Panc1 (cell line): ENCODE measurements around the gene CRABP1. TPM values are rescaled to one million over a fixed set of nuclear protein-coding genes. Genes with fewer than 3 reads are reported as not detected.

ENCODE experiments used
- ATAC-seq: fragments of 200-7000 bp; cut with Tn5 transposase; 2 replicates; pipeline ENCODE4 v1.9.1; 2020; ENCODE audit warnings: mild to moderate bottlenecking, moderate library complexity
- BruUV-seq: library from RNA; stranded (reverse); fragments of 400-500 nt; replicated peaks from 2 replicates; lab custom pipeline; 2021; lab: Mats Ljungman, UMichigan
- CTCF ChIA-PET: fragments of 300-600 bp; sonication (Branson Sonifier 250); formaldehyde crosslinking; loops from one replicate; lab custom pipeline; 2022; ENCODE audit warnings: antibody characterized with exemption; lab: Charles Lee
- POLR2A ChIA-PET: fragments of 300-600 bp; sonication (Branson Sonifier 250); formaldehyde crosslinking; loops from one replicate; lab custom pipeline; 2022; ENCODE audit warnings: antibody characterized with exemption; lab: Charles Lee
- DNase-seq: peaks from one replicate; pipeline ENCODE4 v3.0.0-alpha.2; 2010; ENCODE audit warnings: low read depth, low spot score
- H3K27ac ChIP-seq: 2 replicates; pipeline ENCODE4 v1.5.1; 2011; ENCODE audit warnings: mild to moderate bottlenecking, low read length, inconsistent platforms
- H3K27me3 ChIP-seq: fragments of 200-500 bp; sonication (Bioruptor generic); 2 replicates; pipeline ENCODE4 v1.6.0; 2014; ENCODE audit warnings: low read length, inconsistent platforms; ENCODE audit not compliant: control insufficient read depth, insufficient read depth
- H3K36me3 ChIP-seq: fragments of 200-500 bp; sonication (Bioruptor generic); 2 replicates; pipeline ENCODE4 v1.5.1; 2014; ENCODE audit warnings: inconsistent platforms, mild to moderate bottlenecking, low read length, moderate library complexity; ENCODE audit not compliant: control insufficient read depth, insufficient read depth
- H3K4me1 ChIP-seq: 2 replicates; pipeline ENCODE4 v1.5.1; 2011; ENCODE audit warnings: inconsistent platforms, mild to moderate bottlenecking, low read length, moderate library complexity; ENCODE audit not compliant: control insufficient read depth, insufficient read depth
- H3K4me3 ChIP-seq, 2 experiments: 2 replicates each; pipeline ENCODE4 v1.5.1; 2011 to 2012; ENCODE audit warnings: low read depth in 2 of 2, low read length in 2 of 2, mild to moderate bottlenecking in 2 of 2, inconsistent platforms in 1 of 2, moderate library complexity in 1 of 2
- H3K9me3 ChIP-seq: fragments of 200-500 bp; sonication (Bioruptor generic); 2 replicates; pipeline ENCODE4 v1.5.1; 2014; ENCODE audit warnings: low read depth, mild to moderate bottlenecking, inconsistent platforms, low read length, moderate library complexity; ENCODE audit not compliant: control insufficient read depth, insufficient read depth
- POLR2AphosphoS5 ChIP-seq: IDR thresholded peaks from 2 replicates; pipeline ENCODE4 v1.6.1; 2012; ENCODE audit warnings: mild to moderate bottlenecking, low read depth, low read length, moderate library complexity
- SIN3A ChIP-seq: IDR thresholded peaks from 2 replicates; pipeline ENCODE4 v1.6.1; 2012; ENCODE audit warnings: low read depth, mild to moderate bottlenecking, low read length, moderate library complexity, borderline replicate concordance; ENCODE audit not compliant: insufficient read depth
- TCF7L2 ChIP-seq: IDR thresholded peaks from 2 replicates; pipeline ENCODE4 v1.6.1; 2011; ENCODE audit warnings: mild to moderate bottlenecking, low read depth, low read length, inconsistent platforms
- in situ Hi-C: cut with HindIII; loops from 2 replicates; pipeline ENCODE4 v1.10.0; 2016; ENCODE audit warnings: low sequenced_read_pairs, low pct_unique_long_range_greater_than_20kb
- intact Hi-C: fragments of 100-400 bp; cut with micrococcal nuclease; formaldehyde crosslinking; loops from one replicate; pipeline ENCODE4 v1.10.0; 2022; ENCODE audit not compliant: unreplicated experiment
- total RNA-seq: library from RNA; stranded (reverse); gene quantifications from one replicate; pipeline ENCODE4 v1.2.1, GENCODE V29; 2021; ENCODE audit not compliant: unreplicated experiment
- TF ChIP-seq, protein P1 (sequence below), 2 experiments: IDR thresholded peaks; 2 replicates each; pipeline ENCODE4 v1.6.1; 2011 to 2012; ENCODE audit warnings: low read depth in 2 of 2, control low read depth in 1 of 2, low read length in 1 of 2, mild to moderate bottlenecking in 1 of 2, moderate library complexity in 1 of 2; ENCODE audit not compliant: insufficient read depth in 1 of 2
- TF ChIP-seq, protein P2 (sequence below): fragments of 450-650 bp; IDR thresholded peaks from 2 replicates; pipeline ENCODE4 v1.5.1; 2017; ENCODE audit warnings: mild to moderate bottlenecking

Gene CRABP1
- total RNA-seq, 1 experiment from 2014 or later: 6.7 TPM

DNA sequence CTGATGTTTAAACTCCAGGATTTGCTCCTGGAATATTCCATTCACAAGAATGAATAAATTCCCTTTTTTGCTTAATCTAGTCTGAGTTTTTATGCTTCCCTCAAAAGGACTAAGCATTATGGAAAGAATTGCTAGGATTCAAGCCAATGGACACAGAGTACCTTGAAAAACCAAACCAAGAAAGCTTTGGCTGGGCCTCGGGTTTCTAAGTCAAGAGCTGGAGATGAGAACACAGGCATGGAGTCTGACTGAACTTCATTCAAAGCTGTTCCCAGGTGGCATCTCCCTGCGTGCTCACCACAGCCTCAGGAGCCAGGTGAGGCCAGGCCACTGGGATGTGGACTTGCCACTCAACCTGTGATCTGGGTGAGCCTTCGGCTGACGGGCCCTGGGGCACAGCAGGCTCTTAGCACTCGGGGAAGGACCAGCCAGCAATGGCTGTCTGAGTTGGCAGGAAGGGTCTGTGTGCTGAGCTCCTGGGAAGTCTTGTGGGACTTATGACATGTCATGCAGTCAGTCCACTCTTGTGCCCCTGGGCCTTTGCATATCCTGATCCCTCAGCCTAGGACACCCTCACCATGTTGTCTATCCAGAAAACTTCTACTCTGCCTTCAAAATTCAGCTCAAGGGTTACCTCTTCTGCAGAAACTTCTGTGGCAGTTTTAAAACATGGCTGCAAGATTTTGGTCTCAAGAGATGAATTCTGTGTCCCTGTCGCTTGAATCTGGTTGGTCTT lies 21.8 kb downstream of the CRABP1 start:
- Histone ChIP-seq H3K9me3 (no peaks in the 10 kb centered on the region), H3K27ac (no peak overlapping the region), H3K4me1 (no peaks in the 10 kb centered on the region), H3K36me3 (no peaks in the 10 kb centered on the region), H3K4me3 (no peak overlapping the region), H3K27me3 (peaks cover 14% of the 10 kb centered on the region)
- DNase-seq (no peak), ATAC-seq (no peak)
- ChIA-PET CTCF (no interaction called here), POLR2A (no interaction called here)
- TF ChIP-seq TCF7L2 (no peak), POLR2AphosphoS5 (no peak), SIN3A (no peak)
- TF ChIP-seq, protein P1, sequence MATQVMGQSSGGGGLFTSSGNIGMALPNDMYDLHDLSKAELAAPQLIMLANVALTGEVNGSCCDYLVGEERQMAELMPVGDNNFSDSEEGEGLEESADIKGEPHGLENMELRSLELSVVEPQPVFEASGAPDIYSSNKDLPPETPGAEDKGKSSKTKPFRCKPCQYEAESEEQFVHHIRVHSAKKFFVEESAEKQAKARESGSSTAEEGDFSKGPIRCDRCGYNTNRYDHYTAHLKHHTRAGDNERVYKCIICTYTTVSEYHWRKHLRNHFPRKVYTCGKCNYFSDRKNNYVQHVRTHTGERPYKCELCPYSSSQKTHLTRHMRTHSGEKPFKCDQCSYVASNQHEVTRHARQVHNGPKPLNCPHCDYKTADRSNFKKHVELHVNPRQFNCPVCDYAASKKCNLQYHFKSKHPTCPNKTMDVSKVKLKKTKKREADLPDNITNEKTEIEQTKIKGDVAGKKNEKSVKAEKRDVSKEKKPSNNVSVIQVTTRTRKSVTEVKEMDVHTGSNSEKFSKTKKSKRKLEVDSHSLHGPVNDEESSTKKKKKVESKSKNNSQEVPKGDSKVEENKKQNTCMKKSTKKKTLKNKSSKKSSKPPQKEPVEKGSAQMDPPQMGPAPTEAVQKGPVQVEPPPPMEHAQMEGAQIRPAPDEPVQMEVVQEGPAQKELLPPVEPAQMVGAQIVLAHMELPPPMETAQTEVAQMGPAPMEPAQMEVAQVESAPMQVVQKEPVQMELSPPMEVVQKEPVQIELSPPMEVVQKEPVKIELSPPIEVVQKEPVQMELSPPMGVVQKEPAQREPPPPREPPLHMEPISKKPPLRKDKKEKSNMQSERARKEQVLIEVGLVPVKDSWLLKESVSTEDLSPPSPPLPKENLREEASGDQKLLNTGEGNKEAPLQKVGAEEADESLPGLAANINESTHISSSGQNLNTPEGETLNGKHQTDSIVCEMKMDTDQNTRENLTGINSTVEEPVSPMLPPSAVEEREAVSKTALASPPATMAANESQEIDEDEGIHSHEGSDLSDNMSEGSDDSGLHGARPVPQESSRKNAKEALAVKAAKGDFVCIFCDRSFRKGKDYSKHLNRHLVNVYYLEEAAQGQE (IDR thresholded peaks at IDR 0.05; ENCODE audit: insufficient read depth in 1 of 2, low read depth in 2 of 2, low read length in 1 of 2): no peak
- TF ChIP-seq, protein P2, sequence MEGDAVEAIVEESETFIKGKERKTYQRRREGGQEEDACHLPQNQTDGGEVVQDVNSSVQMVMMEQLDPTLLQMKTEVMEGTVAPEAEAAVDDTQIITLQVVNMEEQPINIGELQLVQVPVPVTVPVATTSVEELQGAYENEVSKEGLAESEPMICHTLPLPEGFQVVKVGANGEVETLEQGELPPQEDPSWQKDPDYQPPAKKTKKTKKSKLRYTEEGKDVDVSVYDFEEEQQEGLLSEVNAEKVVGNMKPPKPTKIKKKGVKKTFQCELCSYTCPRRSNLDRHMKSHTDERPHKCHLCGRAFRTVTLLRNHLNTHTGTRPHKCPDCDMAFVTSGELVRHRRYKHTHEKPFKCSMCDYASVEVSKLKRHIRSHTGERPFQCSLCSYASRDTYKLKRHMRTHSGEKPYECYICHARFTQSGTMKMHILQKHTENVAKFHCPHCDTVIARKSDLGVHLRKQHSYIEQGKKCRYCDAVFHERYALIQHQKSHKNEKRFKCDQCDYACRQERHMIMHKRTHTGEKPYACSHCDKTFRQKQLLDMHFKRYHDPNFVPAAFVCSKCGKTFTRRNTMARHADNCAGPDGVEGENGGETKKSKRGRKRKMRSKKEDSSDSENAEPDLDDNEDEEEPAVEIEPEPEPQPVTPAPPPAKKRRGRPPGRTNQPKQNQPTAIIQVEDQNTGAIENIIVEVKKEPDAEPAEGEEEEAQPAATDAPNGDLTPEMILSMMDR: no peak
- BruUV-seq: no TSS peak
- intact Hi-C loops (no loop called here), in situ Hi-C loops (no loop called here)

DNA sequence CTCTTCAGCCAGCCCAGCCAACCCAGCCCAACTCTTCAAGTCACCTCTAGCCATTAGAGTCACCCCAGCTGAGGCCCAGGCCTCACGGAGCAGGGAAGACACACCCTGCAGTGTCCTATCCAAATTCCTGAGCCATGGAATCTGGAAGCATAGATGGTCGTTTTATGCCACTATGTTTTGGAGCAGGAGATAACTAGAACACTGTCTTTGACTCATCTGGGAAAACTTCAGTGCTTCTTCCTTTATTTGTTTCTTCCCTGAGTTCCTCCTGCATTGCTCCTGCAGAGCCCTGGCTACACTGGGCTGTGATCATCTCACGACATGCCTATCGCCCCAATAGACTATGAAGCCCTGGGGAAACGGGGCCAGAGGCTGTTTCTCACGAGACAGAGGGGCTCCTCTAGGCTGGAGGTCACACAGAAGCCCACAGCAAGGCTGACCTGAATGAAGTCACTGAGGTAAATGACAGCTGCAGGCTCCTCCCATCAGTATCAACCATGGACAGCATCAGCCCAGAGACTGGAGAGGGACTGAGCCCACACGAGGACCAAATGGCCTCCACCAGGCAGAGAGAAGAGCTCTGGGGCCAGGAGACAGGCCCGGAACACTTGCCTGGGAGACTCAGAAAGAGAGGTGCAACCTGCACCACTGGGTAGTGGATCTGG lies 22.7 kb downstream of the CRABP1 start:
- DNase-seq (no peak), ATAC-seq (no peak)
- ChIA-PET CTCF (no interaction called here), POLR2A (no interaction called here)
- no peaks in the 10 kb centered on the region for H3K36me3 ChIP-seq
- H3K27ac ChIP-seq: no peak overlapping the region
- H3K4me1 ChIP-seq: no peaks in the 10 kb centered on the region
- H3K4me3 ChIP-seq: no peak overlapping the region
- intact Hi-C loops: no loop called here
- no peak for TF ChIP-seq TCF7L2
- TF ChIP-seq, protein P2: no peak
- TF ChIP-seq, protein P1 (IDR thresholded peaks at IDR 0.05; ENCODE audit: insufficient read depth in 1 of 2, low read depth in 2 of 2, low read length in 1 of 2): no peak
- peaks cover 14% of the 10 kb centered on the region for H3K27me3 ChIP-seq
- no peaks in the 10 kb centered on the region for H3K9me3 ChIP-seq
- no TSS peak for BruUV-seq
- in situ Hi-C loops: no loop called here
